H1 (cell line): ENCODE data around the gene ZNF300. TPM values are rescaled to one million over a fixed set of nuclear protein-coding genes. Genes with fewer than 3 reads are reported as not detected.
A peak's percentile ranks its signal among the peaks of the same experiment; 100 is the strongest.
"Not testable (repeated sequence)": the region's sequence is repeated elsewhere in the genome, so short reads cannot be mapped to it uniquely, and the experiment has no call there.

Experiments
- CTCF ChIA-PET: fragments of 300-600 bp; sonication (Branson Sonifier 250); formaldehyde crosslinking; loops from one replicate; lab custom pipeline; 2021; ENCODE audit not compliant: partially characterized antibody; lab: Charles Lee
- POLR2A ChIA-PET: fragments of 300-600 bp; sonication (Branson Sonifier 250); formaldehyde crosslinking; loops from one replicate; lab custom pipeline; 2021; ENCODE audit warnings: inconsistent platforms; ENCODE audit not compliant: partially characterized antibody; lab: Charles Lee
- DNase-seq, 2 experiments: peaks; one replicate each; pipeline versions ENCODE4 v3.0.0 to v3.0.0-alpha.2; 2010 to 2022; ENCODE audit warnings: low spot score in 2 of 2, low read depth in 1 of 2, mixed read lengths in 1 of 2
- FAIRE-seq: peaks from 2 replicates; lab custom pipeline; 2011; peaks lifted over from hg19 to GRCh38; lab: Jason Lieb, UNC
- H2AFZ ChIP-seq: 2 replicates; pipeline ENCODE4 v1.8.1; 2012; ENCODE audit warnings: low read length, inconsistent platforms
- H2AK5ac ChIP-seq: 2 replicates; pipeline ENCODE4 v1.6.1; 2013; ENCODE audit warnings: low read depth, low read length
- H2BK120ac ChIP-seq: replicated peaks from 2 replicates; pipeline ENCODE3; 2013; ENCODE audit warnings: low read depth, low read length, inconsistent platforms
- H2BK12ac ChIP-seq: 2 replicates; pipeline ENCODE4 v1.6.1; 2013; ENCODE audit warnings: low read depth, low read length
- H2BK15ac ChIP-seq: 2 replicates; pipeline ENCODE4 v1.6.1; 2013; ENCODE audit warnings: low read length
- H2BK20ac ChIP-seq: 2 replicates; pipeline ENCODE4 v1.6.1; 2013; ENCODE audit warnings: low read length
- H2BK5ac ChIP-seq: 2 replicates; pipeline ENCODE4 v1.6.1; 2013; ENCODE audit warnings: low read depth, low read length
- H3K14ac ChIP-seq: 2 replicates; pipeline ENCODE4 v1.6.1; 2013; ENCODE audit warnings: inconsistent platforms; ENCODE audit not compliant: insufficient read length
- H3K18ac ChIP-seq: 2 replicates; pipeline ENCODE4 v1.6.1; 2013; ENCODE audit warnings: low read length; ENCODE audit errors: extremely low read depth
- H3K23ac ChIP-seq: 2 replicates; pipeline ENCODE4 v1.6.1; 2013; ENCODE audit warnings: inconsistent platforms; ENCODE audit not compliant: insufficient read length
- H3K23me2 ChIP-seq: 2 replicates; pipeline ENCODE4 v1.6.1; 2013; ENCODE audit warnings: low read depth, low read length
- H3K27ac ChIP-seq: 2 replicates; pipeline ENCODE4 v1.6.1; 2011; ENCODE audit warnings: low read depth, low read length, inconsistent platforms
- H3K27me3 ChIP-seq, 4 experiments: replicated peaks in 1 of 4; 1 replicate in 1 of 4; 2 replicates in 3 of 4; pipeline versions ENCODE4 v1.6.1 to v1.8.1; 2011 to 2013; ENCODE audit warnings: low read length in 3 of 4, mild to moderate bottlenecking in 3 of 4, inconsistent platforms in 2 of 4, mixed read lengths in 2 of 4, moderate library complexity in 1 of 4; ENCODE audit not compliant: control insufficient read depth in 3 of 4, insufficient read depth in 3 of 4; ENCODE audit errors: extremely low read depth in 1 of 4
- H3K36me3 ChIP-seq, 4 experiments: 2 replicates each; pipeline versions ENCODE4 v1.6.1 to v1.8.1; 2011 to 2013; ENCODE audit warnings: mild to moderate bottlenecking in 4 of 4, low read length in 3 of 4, moderate library complexity in 2 of 4, control low read depth in 1 of 4, inconsistent platforms in 1 of 4; ENCODE audit not compliant: insufficient read depth in 4 of 4, control insufficient read depth in 2 of 4
- H3K4ac ChIP-seq: replicated peaks from 2 replicates; pipeline ENCODE3; 2013; ENCODE audit warnings: low read length, low read depth, mixed read lengths, inconsistent platforms; ENCODE audit not compliant: insufficient read length
- H3K4me1 ChIP-seq, 4 experiments: replicated peaks in 1 of 4; 1 replicate in 1 of 4; 2 replicates in 3 of 4; pipeline versions ENCODE4 v1.6.1 to v1.8.1; 2011 to 2013; ENCODE audit warnings: low read length in 3 of 4, inconsistent platforms in 2 of 4, mixed read lengths in 1 of 4; ENCODE audit not compliant: insufficient read depth in 4 of 4, control insufficient read depth in 3 of 4
- H3K4me2 ChIP-seq, 2 experiments: 2 replicates each; pipeline versions ENCODE4 v1.6.1 to v1.8.1; 2011 to 2013; ENCODE audit warnings: low read depth in 2 of 2, low read length in 2 of 2, control low read depth in 1 of 2, inconsistent platforms in 1 of 2, mild to moderate bottlenecking in 1 of 2; ENCODE audit not compliant: insufficient read depth in 1 of 2
- H3K4me3 ChIP-seq, 4 experiments: fragments of 200-600, 300-600 bp in 1 of 4; sonication (generic), shearing (Covaris generic), sonication (Bioruptor Twin) in 1 of 4; 2 replicates each; pipeline versions ENCODE4 v1.5.1 to v1.8.1; 2011 to 2016; ENCODE audit warnings: low read length in 4 of 4, low read depth in 3 of 4, control low read depth in 2 of 4, inconsistent platforms in 2 of 4, mild to moderate bottlenecking in 2 of 4, mixed read lengths in 1 of 4, moderate library complexity in 1 of 4; ENCODE audit not compliant: insufficient read depth in 2 of 4; ENCODE audit errors: extremely low read depth in 1 of 4
- H3K56ac ChIP-seq: replicated peaks from 2 replicates; pipeline ENCODE3; 2013; ENCODE audit warnings: low read depth, mild to moderate bottlenecking, mixed read lengths, low read length, inconsistent platforms; ENCODE audit not compliant: insufficient read length
- H3K79me1 ChIP-seq: 2 replicates; pipeline ENCODE4 v1.6.1; 2013; ENCODE audit warnings: low read depth, low read length, control low read depth
- H3K79me2 ChIP-seq, 2 experiments: 2 replicates each; pipeline versions ENCODE4 v1.6.1 to v1.8.1; 2012 to 2013; ENCODE audit warnings: low read length in 2 of 2, mild to moderate bottlenecking in 2 of 2, inconsistent platforms in 1 of 2; ENCODE audit not compliant: insufficient read depth in 2 of 2, control insufficient read depth in 1 of 2
- H3K9ac ChIP-seq, 4 experiments: replicated peaks in 1 of 4; 1 replicate in 1 of 4; 2 replicates in 3 of 4; pipeline versions ENCODE4 v1.6.1 to v1.8.1; 2011 to 2013; ENCODE audit warnings: low read depth in 3 of 4, low read length in 3 of 4, control low read depth in 2 of 4, mild to moderate bottlenecking in 2 of 4, moderate library complexity in 2 of 4, inconsistent platforms in 1 of 4; ENCODE audit errors: extremely low read depth in 1 of 4
- H3K9me3 ChIP-seq, 2 experiments: 2 replicates each; pipeline versions ENCODE4 v1.6.1 to v1.8.1; 2012 to 2013; ENCODE audit warnings: mild to moderate bottlenecking in 2 of 2, moderate library complexity in 2 of 2, control low read depth in 1 of 2, inconsistent platforms in 1 of 2, low read depth in 1 of 2, low read length in 1 of 2, mixed read lengths in 1 of 2; ENCODE audit not compliant: insufficient read depth in 2 of 2
- H4K20me1 ChIP-seq, 2 experiments: replicated peaks in 1 of 2; 2 replicates each; pipeline versions ENCODE3 to v1.8.1; 2011 to 2013; ENCODE audit warnings: inconsistent platforms in 2 of 2, low read length in 2 of 2, mild to moderate bottlenecking in 1 of 2; ENCODE audit not compliant: insufficient read depth in 2 of 2, control insufficient read depth in 1 of 2
- H4K5ac ChIP-seq: 2 replicates; pipeline ENCODE4 v1.6.1; 2013; ENCODE audit warnings: low read length, low read depth, mixed read lengths, inconsistent platforms; ENCODE audit not compliant: insufficient read length
- H4K8ac ChIP-seq: 2 replicates; pipeline ENCODE4 v1.8.0; 2013; ENCODE audit warnings: mild to moderate bottlenecking, moderate library complexity, low read length, inconsistent platforms; ENCODE audit not compliant: insufficient read depth; ENCODE audit errors: extremely low read depth
- H4K91ac ChIP-seq: replicated peaks from 2 replicates; pipeline ENCODE3; 2013; ENCODE audit warnings: low read length, mixed read lengths, inconsistent platforms; ENCODE audit not compliant: insufficient read length
- WGBS, 2 experiments: shearing (Covaris generic) in 1 of 2; methylation state at CpG; one replicate each; pipeline versions ENCODE4 v1.1.6 to v1.1.7; 2013 to 2015; ENCODE audit warnings: low lambda C conversion rate in 2 of 2, mixed read lengths in 2 of 2, inconsistent platforms in 1 of 2, low coverage in 1 of 2, missing lambda C conversion rate in 1 of 2; ENCODE audit not compliant: insufficient replicate concordance in 2 of 2, insufficient coverage in 1 of 2, insufficient read length in 1 of 2; ENCODE audit errors: extremely low coverage in 1 of 2, missing lambda C conversion rate in 1 of 2; 5-methylcytosine and 5-hydroxymethylcytosine counted together
- polyA plus RNA-seq, 7 experiments: library from polyadenylated mRNA; depleted of rRNA in 3 of 7; stranded (reverse) in 5 of 7; unstranded in 2 of 7; fragments of >200 nt in 5 of 7; fragments of 200-250 nt in 2 of 7; gene quantifications; 1 replicate in 5 of 7; 2 replicates in 1 of 7; 4 replicates in 1 of 7; pipeline versions ENCODE4 v1.2.1 to v1.2.3, GENCODE V29; 2011 to 2013; ENCODE audit warnings: missing spikeins in 2 of 7, mixed read lengths in 2 of 7
- total RNA-seq: library from RNA; stranded (reverse); fragmentation: NEBNext Ultra II Directional; extraction: Animal tissue kit (Norgen Biotek cat#: 25700); gene quantifications from 2 replicates; pipeline ENCODE4 v1.2.1, GENCODE V29; 2021

Gene ZNF300
- total and polyA plus RNA-seq, 2 of the 8 experiments (the other 6 are each of a cell fraction or from before 2014, with no cell fraction given), result 6.7 to 15.8 TPM

DNA sequence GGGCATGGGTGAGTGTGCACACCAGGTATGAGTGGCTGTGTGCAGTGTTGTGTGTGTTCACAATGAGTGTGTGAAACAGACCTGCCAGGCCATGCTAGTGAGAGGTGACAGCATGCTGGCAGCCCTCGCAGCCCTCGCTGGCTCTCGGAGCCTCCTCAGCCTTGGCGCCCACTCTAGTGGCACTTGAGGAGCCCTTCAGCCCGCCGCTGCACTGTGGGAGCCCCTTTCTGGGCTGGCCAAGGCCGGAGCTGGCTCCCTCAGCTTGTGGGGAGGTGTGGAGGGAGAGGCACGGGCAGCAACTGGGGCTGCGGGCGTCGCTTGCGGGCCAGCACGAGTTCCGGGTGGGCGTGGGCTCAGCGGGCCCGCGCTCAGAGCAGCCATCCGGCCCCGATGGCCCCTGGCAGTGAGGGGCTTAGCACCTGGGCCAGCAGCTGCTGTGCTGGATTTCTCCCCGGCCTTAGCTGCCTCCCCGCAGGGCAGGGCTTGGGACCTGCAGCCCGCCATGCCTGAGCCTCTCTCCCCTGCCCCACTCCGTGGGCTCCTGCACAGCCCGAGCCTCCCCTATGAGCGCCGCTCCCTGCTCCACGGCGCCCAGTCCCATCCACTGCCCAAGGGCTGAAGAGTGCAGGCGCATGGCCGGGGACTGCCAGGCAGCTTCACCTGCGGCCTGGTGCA lies 59.5 kb downstream of the ZNF300 start:
- H3K56ac ChIP-seq, H3K23ac ChIP-seq, H3K14ac ChIP-seq, H4K91ac ChIP-seq, H3K27me3 ChIP-seq, H2BK120ac ChIP-seq, H3K27ac ChIP-seq, H4K5ac ChIP-seq, H3K4me3 ChIP-seq, H3K9ac ChIP-seq, DNase-seq, H3K4ac ChIP-seq, H4K20me1 ChIP-seq, H3K18ac ChIP-seq, H3K4me1 ChIP-seq, FAIRE-seq, H3K9me3 ChIP-seq, H2AFZ ChIP-seq, H3K79me2 ChIP-seq, H3K23me2 ChIP-seq, H2AK5ac ChIP-seq, H2BK20ac ChIP-seq, H2BK15ac ChIP-seq, H3K4me2 ChIP-seq, H2BK5ac ChIP-seq, H3K36me3 ChIP-seq, H4K8ac ChIP-seq, H3K79me1 ChIP-seq: not testable (repeated sequence)
- WGBS, 2 experiments, result 86% methylated on average over 28 of the region's 32 CpGs; no CpG with 5 or more reads in 1 of the 2 experiments
- H2BK12ac ChIP-seq, result peak overlapping the region; percentile 31; the same call in 1 of the 2 replicates
- ChIA-PET CTCF (interaction anchor here (0.8 to 4.6 kb wide), 12 partner anchors 29 to 387 kb away, joined by 3 to 88 read pairs (median 10); partner anchors contain the start of gene RBM22), POLR2A (interaction anchor here (0.5 to 2.7 kb wide), 2 partner anchors 87 to 288 kb away, joined by 3 to 7 read pairs; partner anchors contain the start of gene DCTN4)

Other genes starting within 250 kb of the ZNF300 start
- 19.1 and 19.4 TPM in 2 replicates for gene MYOZ3, start 243.7 kb downstream of the ZNF300 start, total RNA-seq
- 9.6 and 12.4 TPM in 2 replicates for gene MYOZ3, start 243.7 kb downstream of the ZNF300 start, polyA plus RNA-seq (2011; rRNA removed)
- 33.9 and 34.0 TPM in 2 replicates for gene RBM22, start 203.9 kb downstream of the ZNF300 start, total RNA-seq
- 20.8 TPM in 2 replicates for gene RBM22, start 203.9 kb downstream of the ZNF300 start, polyA plus RNA-seq (2011; rRNA removed)
- gene DCTN4, start 146.0 kb downstream of the ZNF300 start, total RNA-seq, result 42.5 and 42.7 TPM in 2 replicates
- gene DCTN4, start 146.0 kb downstream of the ZNF300 start, polyA plus RNA-seq (2011; rRNA removed), result 17.3 and 20.5 TPM in 2 replicates
- gene SMIM3, start 126.2 kb downstream of the ZNF300 start, total RNA-seq, result 10.4 and 13.2 TPM in 2 replicates
- 15.7 and 16.4 TPM in 2 replicates for gene SMIM3, start 126.2 kb downstream of the ZNF300 start, polyA plus RNA-seq (2011; rRNA removed)
- gene IRGM, start 58.5 kb downstream of the ZNF300 start, total RNA-seq, result not detected in 2 replicates
- 0.11 TPM in 2 replicates for gene IRGM, start 58.5 kb downstream of the ZNF300 start, polyA plus RNA-seq (2011; rRNA removed)
- gene GPX3, start 115.6 kb upstream of the ZNF300 start, total RNA-seq, result 26.4 and 27.8 TPM in 2 replicates
- 61.8 and 77.9 TPM in 2 replicates for gene GPX3, start 115.6 kb upstream of the ZNF300 start, polyA plus RNA-seq (2011; rRNA removed)
- gene TNIP1, start 176.1 kb upstream of the ZNF300 start, total RNA-seq, result 31.9 and 33.9 TPM in 2 replicates
- 14.2 and 19.2 TPM in 2 replicates for gene TNIP1, start 176.1 kb upstream of the ZNF300 start, polyA plus RNA-seq (2011; rRNA removed)